BE2C (cell line): ENCODE results near the gene IL17RD.

Source experiments
- DNase-seq: peaks from one replicate; pipeline ENCODE4 v3.0.0-alpha.2; 2020
- H3K27me3 ChIP-seq: fragments of 250-450 bp; sonication (Bioruptor Pico); 2 replicates; pipeline ENCODE4 v1.5.1; 2020; ENCODE audit warnings: mild to moderate bottlenecking
- H3K36me3 ChIP-seq: fragments of 250-450 bp; sonication (Bioruptor Pico); 2 replicates; pipeline ENCODE4 v1.5.1; 2020; ENCODE audit warnings: mild to moderate bottlenecking
- H3K4me1 ChIP-seq: fragments of 250-450 bp; sonication (Bioruptor Pico); 2 replicates; pipeline ENCODE4 v1.5.1; 2020
- H3K4me3 ChIP-seq: 2 replicates; pipeline ENCODE4 v1.5.1; 2011; ENCODE audit warnings: low read depth, low read length
- H3K9me3 ChIP-seq: fragments of 250-450 bp; sonication (Bioruptor Pico); 2 replicates; pipeline ENCODE4 v1.5.1; 2020
- CTCF ChIP-seq: IDR thresholded peaks from 2 replicates; pipeline ENCODE4 v1.5.1; 2012; ENCODE audit warnings: mild to moderate bottlenecking, low read depth, low read length

The IL17RD gene

GRCh38 chr3:57150113-57150581, 15.0 kb downstream of the IL17RD start:
- H3K4me3 ChIP-seq, result no peak overlapping the region

DNA sequence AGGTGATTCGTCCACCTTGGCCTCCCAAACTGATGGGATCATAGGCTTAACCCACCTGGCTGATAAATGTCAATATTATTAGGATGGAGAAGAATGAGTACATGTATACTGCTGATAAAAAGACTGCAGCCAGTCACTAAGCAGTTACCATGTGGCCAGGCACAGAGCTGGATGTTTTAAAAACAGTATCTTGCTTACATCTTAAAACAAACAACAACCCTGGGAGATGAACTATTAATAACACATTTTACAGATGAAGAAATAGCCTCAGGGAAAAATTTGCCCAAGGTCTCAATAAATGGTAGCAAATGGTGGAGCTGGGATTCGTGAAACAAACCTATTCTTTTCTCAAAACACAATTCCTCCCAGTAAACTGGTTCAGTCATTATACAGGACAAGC, 18.1 kb downstream of the IL17RD start:
- no peaks in the 10 kb centered on the region for H3K36me3 ChIP-seq
- no peaks in the 10 kb centered on the region for H3K9me3 ChIP-seq
- no peaks in the 10 kb centered on the region for H3K4me1 ChIP-seq
- DNase-seq, result no peak
- no peak overlapping the region for H3K4me3 ChIP-seq
- TF ChIP-seq CTCF, result no peak
- no peaks in the 10 kb centered on the region for H3K27me3 ChIP-seq

More at GRCh38 chr3:57150113-57150581, 15.0 kb downstream of the IL17RD start:
- Histone ChIP-seq H3K9me3 (no peaks in the 10 kb centered on the region), H3K27me3 (no peaks in the 10 kb centered on the region), H3K36me3 (no peaks in the 10 kb centered on the region), H3K4me1 (no peaks in the 10 kb centered on the region)
- TF ChIP-seq CTCF, result no peak
- DNase-seq, result no peak

DNA sequence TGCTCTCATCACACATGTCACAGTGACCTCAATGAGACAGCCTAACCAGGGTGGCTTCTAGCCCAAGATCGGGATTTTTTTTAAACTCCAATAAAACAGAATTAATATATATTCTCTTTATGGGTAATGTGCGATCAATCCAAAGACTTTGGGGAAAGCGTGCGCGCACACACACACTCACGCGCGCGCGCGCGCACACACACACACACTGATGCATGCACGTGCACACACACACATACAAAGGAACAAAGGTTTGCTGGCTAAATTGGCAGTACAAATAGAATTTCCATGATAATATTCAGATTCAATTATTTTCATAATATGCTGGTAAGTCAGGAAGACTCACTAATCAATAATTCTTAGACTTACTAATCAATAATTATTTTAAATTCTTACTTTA, 19.3 kb downstream of the IL17RD start:
- Histone ChIP-seq H3K9me3 (no peaks in the 10 kb centered on the region), H3K27me3 (no peaks in the 10 kb centered on the region)
- TF ChIP-seq CTCF, result no peak

GRCh38 chr3:57144952-57145351, 20.2 kb downstream of the IL17RD start:
- no peaks in the 10 kb centered on the region for H3K9me3 ChIP-seq
- no peaks in the 10 kb centered on the region for H3K36me3 ChIP-seq
- no peak for TF ChIP-seq CTCF
- H3K4me1 ChIP-seq, result no peaks in the 10 kb centered on the region
- no peaks in the 10 kb centered on the region for H3K27me3 ChIP-seq
- H3K4me3 ChIP-seq, result no peak overlapping the region
- DNase-seq, result no peak

More for the DNA sequence above, 19.3 kb downstream of the IL17RD start:
- H3K4me1 ChIP-seq, result no peaks in the 10 kb centered on the region
- H3K4me3 ChIP-seq, result no peak overlapping the region
- no peaks in the 10 kb centered on the region for H3K36me3 ChIP-seq
- DNase-seq, result no peak

DNA sequence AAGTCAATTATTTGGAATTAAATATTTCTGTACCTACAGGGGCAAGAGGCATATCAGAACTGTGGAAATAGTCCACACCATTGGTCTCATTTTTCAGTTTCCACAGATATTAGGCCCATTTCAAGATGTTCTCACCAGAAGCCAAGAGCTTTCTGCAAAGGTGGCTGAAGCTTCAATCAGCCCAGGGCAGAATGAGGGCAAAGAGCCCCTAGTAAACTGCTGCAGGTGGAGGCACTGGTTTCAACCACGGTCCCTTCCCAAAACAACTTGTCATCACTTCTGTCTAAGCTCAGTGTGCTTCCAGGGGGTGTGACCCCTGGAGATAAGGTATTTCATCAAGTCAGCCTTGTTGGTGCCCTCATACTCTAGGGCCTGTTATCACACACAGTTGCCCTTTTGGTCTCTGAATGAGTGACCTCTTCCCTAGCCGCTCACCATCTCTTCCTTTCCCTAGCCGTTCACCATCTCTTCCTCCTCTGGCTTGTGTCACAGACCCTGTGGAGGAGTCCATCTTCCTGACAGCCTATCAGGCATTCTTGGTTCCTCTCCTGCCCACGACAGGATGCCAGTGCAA, 21.2 kb downstream of the IL17RD start:
- no peak for TF ChIP-seq CTCF
- no peaks in the 10 kb centered on the region for H3K36me3 ChIP-seq
- H3K4me1 ChIP-seq, result no peaks in the 10 kb centered on the region
- H3K27me3 ChIP-seq, result no peaks in the 10 kb centered on the region
- no peak for DNase-seq
- no peaks in the 10 kb centered on the region for H3K9me3 ChIP-seq
- H3K4me3 ChIP-seq, result no peak overlapping the region

DNA sequence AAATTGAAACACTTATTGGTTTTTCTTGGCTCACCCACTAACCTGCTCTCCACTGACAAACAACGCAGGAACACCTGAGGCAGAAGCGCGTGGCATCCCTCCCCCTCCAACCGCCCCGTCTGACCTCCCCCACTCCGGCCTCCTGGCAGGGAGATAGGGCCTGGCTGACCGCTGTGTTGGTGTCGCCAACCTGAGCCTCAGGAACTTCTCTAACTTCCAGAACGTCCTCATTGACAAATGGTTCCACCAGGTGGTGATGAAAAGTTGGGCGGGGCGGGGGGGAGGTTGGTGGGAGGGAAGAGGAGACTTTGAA, 22.8 kb downstream of the IL17RD start:
- H3K4me1 ChIP-seq, result no peaks in the 10 kb centered on the region
- no peak overlapping the region for H3K4me3 ChIP-seq
- no peaks in the 10 kb centered on the region for H3K9me3 ChIP-seq
- no peaks in the 10 kb centered on the region for H3K36me3 ChIP-seq
- no peak for TF ChIP-seq CTCF
- no peaks in the 10 kb centered on the region for H3K27me3 ChIP-seq
- no peak for DNase-seq
